HG03565 (cell line): ENCODE results near the gene RHBDL2.
"Not testable (repeated sequence)": the region's sequence is repeated elsewhere in the genome, so short reads cannot be mapped to it uniquely, and the experiment has no call there.

Experiments
- ATAC-seq: cut with Tn5 transposase; IDR thresholded peaks from one replicate; pipeline ENCODE4 v1.9.1; 2021; ENCODE audit warnings: mild to moderate bottlenecking, moderate library complexity; ENCODE audit not compliant: unreplicated experiment

Gene RHBDL2

DNA sequence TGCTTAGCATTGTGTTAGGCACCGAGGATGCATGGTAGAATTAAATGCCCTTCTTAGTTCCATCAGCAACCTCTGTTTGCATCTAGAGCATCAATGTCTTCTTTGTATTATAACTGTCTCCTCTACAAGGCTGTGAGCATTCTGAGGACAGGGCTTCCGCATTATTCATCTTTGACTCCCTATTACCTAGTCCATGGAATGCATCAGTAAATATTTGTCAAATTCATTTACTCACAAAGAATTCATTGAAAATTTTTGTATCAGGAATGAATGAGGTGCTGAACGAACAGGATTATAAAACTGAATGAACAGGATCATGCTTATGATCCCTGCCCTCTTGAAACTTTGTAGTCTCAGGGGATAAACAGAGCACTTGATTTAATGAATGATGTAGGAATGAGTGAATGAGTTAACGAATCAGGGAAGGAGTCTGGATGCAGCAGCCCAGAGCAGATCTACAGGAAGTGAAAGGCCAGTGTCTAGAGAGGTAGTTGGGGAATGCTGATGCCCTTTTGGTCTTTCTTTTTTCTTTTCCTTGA is 2.8 kb downstream of the RHBDL2 start:
- ATAC-seq = no peak

DNA sequence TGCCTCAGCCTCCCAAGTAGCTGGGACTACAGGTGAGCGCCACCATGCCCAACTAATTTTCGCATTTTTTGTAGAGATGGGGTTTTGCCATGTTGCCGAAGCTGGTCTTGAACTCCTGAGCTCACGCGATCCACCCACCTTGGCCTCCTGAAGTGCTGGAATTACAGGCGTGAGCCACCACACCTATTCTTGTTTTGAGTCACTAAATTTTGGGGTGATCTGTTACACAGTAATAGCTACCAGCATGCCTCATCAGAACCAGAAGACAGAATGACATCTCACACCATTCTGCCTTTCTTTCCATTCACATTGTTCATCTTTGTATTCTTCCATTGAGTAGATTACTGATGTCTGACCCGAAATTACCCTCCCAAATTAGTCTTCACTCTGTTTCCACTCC is 9.1 kb downstream of the RHBDL2 start:
- no peak for ATAC-seq

DNA sequence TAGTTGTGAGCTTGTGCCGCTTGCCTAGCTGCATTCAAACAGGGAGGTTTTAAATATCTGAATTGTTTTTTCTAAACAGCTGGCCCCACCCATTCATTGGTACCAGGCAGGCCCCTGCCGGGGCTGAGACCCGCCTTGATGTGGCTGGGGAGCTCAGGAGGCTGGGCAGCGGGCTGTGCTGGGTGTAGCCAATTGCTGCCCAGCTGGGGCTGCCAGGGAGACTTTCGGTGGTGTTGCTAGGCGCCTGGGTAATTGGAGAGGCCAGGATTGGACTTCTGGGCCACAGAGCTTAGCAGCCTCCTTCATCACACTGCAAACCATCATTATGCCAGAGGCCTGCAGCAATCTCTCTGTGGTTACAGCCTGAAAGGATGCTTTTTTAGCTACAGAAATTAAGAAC is 12.2 kb downstream of the RHBDL2 start:
- no peak for ATAC-seq

DNA sequence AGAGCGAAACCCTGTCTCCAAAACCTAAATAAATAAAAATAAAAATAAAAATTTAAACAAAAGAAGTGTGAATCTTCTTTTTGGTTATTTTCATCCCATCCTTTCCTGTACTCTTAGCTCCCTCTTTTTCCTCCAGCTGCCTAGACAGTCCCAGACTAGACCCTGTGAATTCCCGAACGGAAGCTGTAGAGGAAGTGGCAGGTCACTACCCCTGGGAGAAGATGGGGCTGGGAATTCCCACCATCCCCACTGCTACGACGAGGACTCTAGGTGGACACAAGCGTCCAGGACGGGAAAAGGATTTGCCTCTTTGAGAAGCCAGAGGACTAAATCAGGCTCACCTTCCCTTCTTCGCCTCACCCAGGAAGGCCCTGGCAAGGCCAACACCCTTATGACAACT is 12.6 kb downstream of the RHBDL2 start:
- no peak for ATAC-seq

DNA sequence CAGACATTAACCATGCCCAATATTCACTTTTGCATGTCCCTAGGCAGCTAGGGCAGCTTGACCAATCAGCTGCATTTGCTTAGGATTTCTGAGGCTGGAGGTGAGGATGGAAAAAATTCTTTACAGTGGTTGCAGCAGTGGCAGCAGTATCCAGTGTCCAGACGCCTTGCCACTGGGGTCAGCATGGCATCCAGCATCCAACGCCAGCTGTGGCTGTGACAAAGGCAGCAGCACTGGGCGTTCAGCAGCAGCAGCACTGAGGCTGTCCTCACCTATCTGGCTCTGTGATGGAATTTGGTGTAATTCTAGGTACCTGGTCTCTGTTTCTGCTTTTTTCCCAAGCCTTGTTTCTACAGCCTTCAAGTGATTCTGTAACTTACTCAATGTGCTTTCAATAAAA is 15.5 kb downstream of the RHBDL2 start:
- ATAC-seq = no peak

DNA sequence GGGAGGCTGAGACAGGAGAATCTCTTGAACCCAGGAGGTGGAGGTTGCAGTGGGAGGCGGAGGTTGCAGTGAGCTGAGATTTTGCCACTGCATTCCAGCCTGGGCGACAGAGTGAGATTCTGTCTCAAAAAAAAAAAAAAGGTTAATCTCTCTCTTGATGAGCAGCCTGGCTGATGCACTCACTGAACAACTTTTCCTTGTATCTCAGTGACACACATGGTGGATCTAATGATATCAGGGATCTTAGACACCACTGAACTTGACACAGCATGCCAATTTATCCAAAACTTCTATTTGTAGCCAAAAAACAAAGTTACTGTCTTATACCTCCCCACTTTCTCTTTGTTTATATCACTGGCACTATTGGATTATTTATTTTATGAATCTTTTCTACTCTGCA is 16.2 kb downstream of the RHBDL2 start:
- no peak for ATAC-seq

DNA sequence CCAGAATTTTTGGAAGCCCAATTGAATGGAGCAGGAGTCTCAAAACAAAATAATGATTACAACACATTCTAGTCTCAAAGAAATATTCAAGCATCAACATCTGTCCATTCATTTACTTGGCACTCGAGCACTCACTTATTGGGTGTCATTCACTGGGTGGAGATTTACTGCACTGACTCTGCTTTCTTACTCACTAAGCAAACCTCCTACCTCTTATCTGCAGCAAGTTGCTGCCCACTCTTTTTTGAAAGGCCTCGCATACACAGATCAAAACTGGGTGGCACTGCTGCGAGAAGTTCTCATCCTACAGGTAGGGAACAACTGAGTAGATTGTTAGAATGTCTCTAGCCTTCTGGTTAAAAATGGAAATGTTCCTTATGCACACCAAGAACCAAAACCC is 18.0 kb downstream of the RHBDL2 start:
- no peak for ATAC-seq

DNA sequence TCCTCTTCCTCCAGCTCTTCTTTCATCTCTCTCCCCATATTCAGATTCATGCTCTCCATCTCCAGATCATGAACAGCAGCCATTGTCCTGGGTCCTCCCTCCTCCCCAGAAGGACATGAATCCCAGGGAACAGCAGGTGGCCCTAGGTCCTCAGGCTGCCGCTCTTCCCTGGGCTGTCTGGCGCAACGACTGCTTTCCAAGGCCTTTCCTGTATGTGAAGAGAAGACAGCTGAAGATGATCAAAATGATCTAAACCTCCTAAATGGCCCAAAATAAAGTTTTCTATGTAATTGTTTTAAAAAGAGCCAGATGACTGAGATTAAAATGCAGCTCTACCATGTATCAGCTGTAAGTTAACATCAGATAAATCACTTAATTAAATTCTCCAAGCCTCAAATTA is 22.5 kb downstream of the RHBDL2 start:
- ATAC-seq = no peak

DNA sequence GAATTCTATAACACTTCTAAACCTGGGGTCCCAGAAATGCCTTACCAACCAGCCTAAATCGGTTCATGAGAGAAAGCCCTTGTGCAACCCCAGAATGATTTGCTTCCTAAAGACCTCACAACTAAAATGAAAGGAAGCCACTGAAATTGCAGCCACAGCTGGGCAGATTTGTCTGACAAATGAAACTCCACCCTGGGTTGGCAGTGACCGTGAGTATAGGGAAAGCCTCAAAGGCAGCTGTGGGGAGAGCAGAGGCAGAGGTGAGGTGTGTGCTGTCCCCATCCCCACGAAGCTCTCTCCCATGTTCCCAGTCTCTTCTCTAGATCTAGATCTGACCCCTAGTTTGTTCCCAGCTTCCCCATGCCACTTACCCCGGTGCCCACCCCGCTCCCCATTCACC is 23.1 kb downstream of the RHBDL2 start:
- no peak for ATAC-seq

DNA sequence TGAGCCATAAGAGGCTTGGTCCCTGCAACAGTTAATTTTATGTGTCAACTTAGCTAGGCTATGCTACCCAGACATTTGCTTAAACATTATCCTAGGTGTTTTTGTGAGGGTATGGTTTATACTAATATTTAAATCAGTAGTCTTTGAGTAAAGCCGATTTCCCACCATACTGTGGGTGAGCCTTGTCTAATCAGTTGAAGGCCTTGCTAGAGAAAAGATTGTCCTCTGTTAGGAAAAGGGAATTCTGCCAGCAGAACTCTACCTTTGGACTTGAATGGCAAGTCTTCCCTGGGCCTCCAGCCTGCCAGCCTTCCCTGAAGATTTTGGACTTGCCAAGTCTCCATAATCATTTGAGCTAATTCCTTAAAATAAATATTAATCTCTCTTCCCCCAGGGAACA is 23.9 kb downstream of the RHBDL2 start:
- no peak for ATAC-seq

DNA sequence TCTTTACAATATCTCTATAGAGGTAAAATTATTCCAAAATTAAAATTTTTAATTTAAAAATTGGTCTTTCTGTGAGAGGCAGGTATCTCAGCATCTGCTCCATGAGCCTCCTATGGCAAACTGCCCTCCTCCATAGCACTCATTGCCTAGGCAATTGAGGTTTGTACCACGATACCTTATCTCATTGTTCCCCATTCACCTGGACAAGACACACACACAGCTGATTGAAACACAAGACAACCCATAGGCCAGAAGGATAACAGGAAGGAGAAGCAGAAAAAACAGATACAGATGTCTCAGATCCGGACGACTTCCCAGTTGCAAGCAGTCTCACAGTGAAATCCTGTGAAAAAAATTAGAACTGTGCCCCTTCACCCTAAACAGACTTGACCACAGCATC is 24.3 kb downstream of the RHBDL2 start:
- no peak for ATAC-seq

DNA sequence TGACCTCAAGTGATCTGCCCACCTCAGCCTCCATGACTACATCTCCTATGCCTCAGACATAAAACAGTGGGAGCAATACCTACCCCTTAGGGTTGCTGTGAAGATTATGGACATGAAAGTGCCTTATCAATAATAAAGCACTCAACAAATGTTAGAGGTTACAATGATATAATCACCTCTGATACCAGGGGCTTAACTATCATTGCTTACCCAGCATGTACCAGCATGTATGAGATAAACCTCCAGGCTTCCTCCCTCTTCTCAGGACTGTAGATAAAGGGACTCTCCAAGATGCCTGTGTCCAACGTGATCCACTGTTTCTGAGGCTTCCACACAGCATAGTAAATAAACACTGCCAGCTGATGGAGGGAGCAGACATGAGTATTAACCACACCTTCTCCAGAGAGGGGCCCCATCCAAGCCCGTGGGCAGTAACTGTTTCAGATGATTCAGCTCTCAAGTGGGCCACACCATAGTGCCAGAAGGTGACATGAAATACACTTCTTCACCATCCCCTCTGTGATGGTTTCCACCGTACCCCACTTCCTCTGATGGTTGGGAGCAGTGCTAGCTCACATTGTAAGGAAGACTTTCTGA is 26.2 kb downstream of the RHBDL2 start:
- ATAC-seq = no peak

DNA sequence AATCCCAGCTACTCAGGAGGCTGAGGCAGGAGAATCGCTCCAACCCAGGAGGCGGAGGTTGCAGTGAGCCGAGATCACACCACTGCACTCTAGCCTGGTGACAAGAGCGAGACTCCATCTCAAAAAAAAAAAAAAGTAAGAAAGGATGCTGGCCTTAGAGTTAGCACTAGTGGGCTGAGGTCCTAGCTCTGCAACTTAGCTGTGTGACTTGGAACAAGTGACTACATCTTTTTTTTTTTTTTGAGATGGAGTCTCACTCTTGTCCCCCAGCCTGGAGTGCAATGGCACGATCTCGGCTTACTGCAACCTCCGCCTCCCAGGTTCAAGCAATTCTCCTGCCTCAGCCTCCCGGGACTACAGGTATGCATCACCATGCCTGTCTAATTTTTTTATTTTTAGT is 26.7 kb downstream of the RHBDL2 start:
- not testable (repeated sequence) for ATAC-seq

DNA sequence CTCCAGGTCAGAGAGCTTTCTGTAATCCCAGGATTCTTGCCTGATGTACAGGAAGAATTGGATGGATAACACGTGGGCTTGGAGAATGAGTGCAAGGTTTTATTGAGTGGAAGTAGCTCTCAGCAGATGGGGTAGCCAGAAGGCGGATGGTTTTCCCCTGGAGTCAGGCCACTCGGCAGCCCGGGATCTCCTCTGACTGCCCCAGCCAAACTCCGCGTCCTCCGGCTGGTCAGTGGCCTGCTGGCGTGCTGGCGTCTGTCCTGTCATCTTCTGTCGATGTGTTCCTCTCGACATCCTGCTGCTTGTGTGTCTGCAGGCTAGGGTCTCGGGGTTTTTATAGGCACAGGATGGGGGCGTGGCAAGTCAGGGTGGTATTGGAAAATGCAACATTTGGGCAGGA is 32.8 kb downstream of the RHBDL2 start:
- no peak for ATAC-seq

DNA sequence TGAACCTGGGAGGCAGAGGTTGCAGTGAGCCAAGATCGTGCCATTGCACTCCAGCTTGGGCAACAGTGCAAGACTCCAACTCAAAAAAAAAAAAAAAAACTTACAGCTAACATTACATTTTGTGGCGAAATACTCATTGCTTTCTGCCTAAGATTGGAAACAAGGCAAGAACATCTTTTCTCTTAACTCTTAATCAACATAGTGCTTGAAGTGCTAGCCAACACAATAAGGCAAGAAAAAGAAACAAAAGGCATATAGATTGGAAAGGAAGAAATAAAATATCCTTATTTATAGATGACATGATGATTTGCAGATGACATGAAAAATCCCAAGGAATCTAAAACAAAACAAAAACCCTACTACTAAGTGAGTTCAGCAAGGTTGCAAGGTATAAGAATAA is 35.6 kb downstream of the RHBDL2 start:
- ATAC-seq = no peak

DNA sequence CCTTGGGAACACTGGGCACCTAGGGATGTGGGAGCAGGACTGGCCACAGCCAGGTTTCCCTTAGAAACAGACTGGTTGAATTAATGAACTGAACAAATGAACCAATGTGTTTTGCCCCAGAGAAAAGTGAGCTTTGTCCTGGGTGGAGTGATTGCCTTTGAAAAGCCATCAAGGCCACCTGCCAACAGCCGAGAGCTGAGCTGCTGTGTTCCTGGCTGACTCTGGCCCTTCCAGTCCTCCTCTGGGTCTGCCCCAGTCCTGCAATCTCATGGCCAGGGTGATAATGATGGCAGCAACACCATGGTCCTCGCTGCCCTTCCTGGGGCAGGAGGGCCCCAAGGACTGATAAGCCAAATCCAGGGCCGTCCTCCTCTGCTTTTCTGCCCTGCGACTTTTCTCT is 42.1 kb downstream of the RHBDL2 start:
- ATAC-seq = no peak

DNA sequence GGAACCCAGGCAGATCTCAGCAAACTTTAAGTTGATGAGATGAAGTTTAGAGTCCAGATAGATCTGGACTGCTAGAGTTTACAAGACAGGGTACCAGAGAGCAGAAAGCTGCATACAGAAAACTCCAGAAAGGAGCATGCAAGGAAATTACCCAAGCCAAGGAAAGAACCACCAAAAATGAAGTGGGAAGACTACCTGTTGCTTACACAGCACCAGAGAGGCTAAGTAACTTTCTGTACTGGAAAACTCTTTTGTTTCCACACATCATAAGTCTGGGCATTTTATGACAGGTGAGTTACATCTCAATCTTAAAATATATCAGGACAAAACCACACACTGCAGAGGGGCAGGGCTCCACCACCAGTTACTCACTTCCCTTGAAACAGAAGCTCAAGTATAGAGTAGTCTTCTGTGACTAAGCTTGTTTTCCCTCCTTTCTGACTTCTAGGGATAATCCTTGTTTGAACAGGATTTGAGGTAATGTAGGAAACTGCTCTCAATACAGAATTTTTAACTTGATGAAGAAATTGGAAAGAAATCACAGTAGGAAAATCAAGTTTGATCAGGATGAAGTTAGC is 42.9 kb downstream of the RHBDL2 start:
- ATAC-seq = no peak

DNA sequence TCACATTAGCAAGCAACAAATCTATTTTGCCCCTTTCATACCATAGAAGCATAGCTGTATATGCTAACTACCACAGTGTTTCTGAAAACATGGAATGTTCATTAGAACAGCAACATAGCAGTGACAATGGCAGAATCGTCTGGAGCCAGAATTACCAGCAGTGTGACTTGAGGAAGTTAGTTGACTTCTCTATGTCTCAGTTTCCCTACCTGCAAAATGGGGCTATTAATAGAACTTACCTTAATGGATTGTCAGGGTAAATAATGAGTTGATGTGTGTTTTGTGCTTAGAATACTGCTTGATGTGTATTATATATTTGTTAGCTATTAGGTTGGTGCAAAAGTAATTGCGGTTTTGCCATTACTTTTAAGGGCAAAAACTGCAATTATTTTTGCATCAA is 45.5 kb downstream of the RHBDL2 start:
- no peak for ATAC-seq

DNA sequence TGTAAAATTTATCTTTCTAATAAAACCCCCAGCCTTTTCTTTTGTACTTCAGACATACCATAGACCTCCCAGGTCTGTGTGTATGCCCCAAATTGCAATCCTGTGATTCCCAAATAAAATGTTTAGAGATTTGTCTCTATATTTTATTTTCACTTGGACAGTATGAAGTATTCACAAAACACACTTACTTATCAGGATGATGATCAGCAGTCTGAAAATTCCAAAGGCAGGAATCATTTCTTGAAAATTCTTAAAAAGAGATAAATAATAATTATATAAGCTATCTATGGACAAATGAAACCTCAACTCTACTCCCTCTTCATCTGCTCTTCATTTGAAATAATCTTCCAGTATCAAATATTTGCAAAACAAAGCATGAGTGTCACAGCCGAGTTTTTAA is 48.7 kb downstream of the RHBDL2 start:
- ATAC-seq = no peak

DNA sequence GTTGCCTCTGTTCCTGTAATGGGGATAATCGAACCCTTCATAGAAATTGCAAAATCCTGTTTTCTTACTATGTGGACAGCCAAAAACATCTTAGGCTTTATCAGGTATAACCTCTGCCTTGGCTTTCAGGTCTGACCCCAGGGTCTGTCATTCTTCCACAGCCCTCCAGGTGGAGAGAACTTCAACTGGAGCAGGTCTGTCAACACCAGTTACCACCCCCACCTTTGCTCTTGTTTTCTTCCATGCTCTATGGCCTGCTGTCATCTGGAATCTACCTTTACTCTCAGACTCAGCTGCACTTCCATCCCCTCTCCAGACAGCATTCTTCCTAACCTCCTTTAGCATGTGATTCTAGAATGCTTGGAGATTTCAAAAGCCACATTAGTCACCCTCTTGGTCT is 49.9 kb downstream of the RHBDL2 start:
- no peak for ATAC-seq

DNA sequence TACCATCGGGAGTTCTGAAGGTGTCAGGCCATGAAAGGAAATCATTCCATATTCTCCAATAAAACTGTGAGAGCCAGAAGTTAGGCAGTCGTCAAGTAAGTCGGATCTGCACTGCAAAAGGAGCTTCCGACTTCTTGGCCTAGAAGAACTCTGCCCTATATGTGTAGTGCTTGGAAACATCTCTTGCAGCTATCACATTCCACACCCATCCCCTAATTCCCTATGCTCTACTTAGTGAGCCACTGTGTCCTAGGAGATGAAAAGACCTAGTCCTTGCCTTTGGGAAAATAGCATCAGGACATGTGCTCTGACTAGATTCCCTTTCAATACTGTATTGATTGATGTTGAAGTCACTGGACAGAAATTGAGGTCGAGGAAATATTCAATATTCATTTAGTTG is 52.0 kb downstream of the RHBDL2 start:
- no peak for ATAC-seq

DNA sequence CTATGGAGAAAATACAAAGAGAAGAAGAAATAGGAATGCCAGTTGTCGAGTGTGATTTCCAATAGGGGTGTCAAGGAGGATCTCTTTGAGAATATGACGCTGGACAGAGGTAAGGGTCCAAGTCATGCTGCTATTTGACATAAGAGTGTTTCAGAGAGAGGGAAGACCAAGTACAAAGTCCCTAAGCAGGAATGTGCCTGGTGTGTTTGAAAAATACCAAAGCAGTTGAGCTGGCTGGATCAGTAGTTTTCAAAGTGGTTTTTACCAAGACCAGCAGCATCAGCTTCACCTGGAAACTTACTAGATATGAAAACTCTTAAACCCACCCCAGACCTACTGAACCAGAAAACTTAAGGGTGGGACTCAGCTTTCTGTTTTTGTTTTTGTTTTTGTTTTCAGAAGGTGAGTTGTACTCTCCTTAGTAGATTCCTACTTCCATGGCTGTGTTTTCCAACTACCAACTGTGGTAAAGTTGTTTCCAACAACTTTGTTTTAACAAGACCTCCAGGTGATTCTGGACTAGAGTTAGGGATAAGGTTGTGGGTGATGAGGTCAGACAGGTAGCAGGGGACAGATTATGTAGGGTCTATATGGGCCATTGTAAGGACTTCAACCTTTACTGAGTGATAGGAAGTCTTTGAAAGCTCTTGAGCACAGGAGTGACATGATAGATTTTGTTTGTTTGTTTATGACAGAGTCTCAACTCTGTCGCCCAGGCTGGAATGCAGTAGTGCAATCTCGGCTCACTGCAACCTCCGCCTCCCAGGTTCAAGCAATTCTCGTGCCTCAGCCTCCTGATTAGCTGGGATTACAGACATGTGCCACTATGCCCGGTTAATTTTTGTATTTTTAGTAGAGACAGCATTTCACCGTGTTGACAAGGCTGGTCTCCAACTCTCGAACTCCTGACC is 53.0 kb downstream of the RHBDL2 start:
- ATAC-seq = no peak
